ENCODE results near the gene ADA. TPM values are rescaled to one million over a fixed set of nuclear protein-coding genes. Genes with fewer than 3 reads are reported as not detected.

The ADA gene
- polyA plus RNA-seq, 1 of the 3 experiments (the other 2 are of a cell fraction), result 25.7 TPM

GRCh38 chr20:44570367-44570766 lies 81.1 kb downstream of the ADA start:
- DNase-seq, result no peak
- H3K9me2 ChIP-seq, result no peaks in the 10 kb centered on the region
- ChIA-PET CTCF (no interaction called here), POLR2A (no interaction called here)
- H3F3A ChIP-seq (replicated peaks; ENCODE audit: insufficient read depth), result peaks cover 29% of the 10 kb centered on the region
- no peak overlapping the region for H3K27ac ChIP-seq (ENCODE audit: low read depth in 2 of 2, low read length in 1 of 2)
- no peaks in the 10 kb centered on the region for H3K9me3 ChIP-seq
- H3K4me2 ChIP-seq, result no peak overlapping the region
- H3K4me1 ChIP-seq (ENCODE audit: control insufficient read depth in 1 of 2, insufficient read depth in 2 of 2, low read depth in 1 of 2, low read length in 1 of 2), result peaks cover 16 to 20% of the 10 kb centered on the region in 2 experiments; a peak in 3 of 4 replicates
- peaks cover 47% of the 10 kb centered on the region for H3K79me2 ChIP-seq (ENCODE audit: insufficient read depth)
- no peak for TF ChIP-seq FOXJ3 (CRISPR knock-in tag; IDR thresholded peaks at IDR 0.05)
- no peak for TF ChIP-seq YY1 (IDR thresholded peaks at IDR 0.05; ENCODE audit: low read depth)
- no peak for TF ChIP-seq FOXM1 (IDR thresholded peaks at IDR 0.05; ENCODE audit: low read depth)
- no peak for TF ChIP-seq CHD2 (IDR thresholded peaks at IDR 0.05; ENCODE audit: low read length, partially characterized antibody)
- TF ChIP-seq SMC3 (IDR thresholded peaks at IDR 0.05; ENCODE audit: low read depth, low read length), result no peak
- H2AFZ ChIP-seq (ENCODE audit: low read depth), result no peak overlapping the region
- no peak overlapping the region for H3K9ac ChIP-seq
- 90% methylated on average over 1 of the region's 1 CpG for WGBS (ENCODE audit: low lambda C conversion rate)
- H3K36me3 ChIP-seq (replicated peaks in 1 of 2; ENCODE audit: control insufficient read depth in 1 of 2, insufficient read depth in 2 of 2, low read length in 1 of 2), result no peaks in the 10 kb centered on the region
- H4K20me1 ChIP-seq (ENCODE audit: insufficient read depth), result no peaks in the 10 kb centered on the region
- H3K27me3 ChIP-seq (ENCODE audit: insufficient read depth), result no peaks in the 10 kb centered on the region
- H3K4me3 ChIP-seq (ENCODE audit: low read depth in 2 of 2, low read length in 1 of 2), result no peak overlapping the region

Other genes starting within 250 kb of the ADA start
- gene TTPAL, start 175.8 kb downstream of the ADA start, polyA plus RNA-seq (2012; rRNA removed), result 4.9 and 5.7 TPM in 2 replicates
- gene SERINC3, start 129.6 kb downstream of the ADA start, polyA plus RNA-seq (2012; rRNA removed), result 105 and 173 TPM in 2 replicates
- 63.9 and 92.9 TPM in 2 replicates for gene PKIG, start 69.1 kb downstream of the ADA start, polyA plus RNA-seq (2012; rRNA removed)
- 0.05 TPM in 2 replicates for gene CCN5, start 63.7 kb upstream of the ADA start, polyA plus RNA-seq (2012; rRNA removed)
- gene KCNK15, start 94.2 kb upstream of the ADA start, polyA plus RNA-seq (2012; rRNA removed), result 0.02 and 0.10 TPM in 2 replicates
- gene RIMS4, start 158.8 kb upstream of the ADA start, polyA plus RNA-seq (2012; rRNA removed), result 0.13 and 0.44 TPM in 2 replicates
- 84.3 and 94.3 TPM in 2 replicates for gene YWHAB, start 234.0 kb upstream of the ADA start, polyA plus RNA-seq (2012; rRNA removed)

Measured in SK-N-SH (cell line).